ENCODE data around the gene IFNL3.
"Not testable (repeated sequence)": the region's sequence is repeated elsewhere in the genome, so short reads cannot be mapped to it uniquely, and the experiment has no call there.

IFNL3 gene

DNA sequence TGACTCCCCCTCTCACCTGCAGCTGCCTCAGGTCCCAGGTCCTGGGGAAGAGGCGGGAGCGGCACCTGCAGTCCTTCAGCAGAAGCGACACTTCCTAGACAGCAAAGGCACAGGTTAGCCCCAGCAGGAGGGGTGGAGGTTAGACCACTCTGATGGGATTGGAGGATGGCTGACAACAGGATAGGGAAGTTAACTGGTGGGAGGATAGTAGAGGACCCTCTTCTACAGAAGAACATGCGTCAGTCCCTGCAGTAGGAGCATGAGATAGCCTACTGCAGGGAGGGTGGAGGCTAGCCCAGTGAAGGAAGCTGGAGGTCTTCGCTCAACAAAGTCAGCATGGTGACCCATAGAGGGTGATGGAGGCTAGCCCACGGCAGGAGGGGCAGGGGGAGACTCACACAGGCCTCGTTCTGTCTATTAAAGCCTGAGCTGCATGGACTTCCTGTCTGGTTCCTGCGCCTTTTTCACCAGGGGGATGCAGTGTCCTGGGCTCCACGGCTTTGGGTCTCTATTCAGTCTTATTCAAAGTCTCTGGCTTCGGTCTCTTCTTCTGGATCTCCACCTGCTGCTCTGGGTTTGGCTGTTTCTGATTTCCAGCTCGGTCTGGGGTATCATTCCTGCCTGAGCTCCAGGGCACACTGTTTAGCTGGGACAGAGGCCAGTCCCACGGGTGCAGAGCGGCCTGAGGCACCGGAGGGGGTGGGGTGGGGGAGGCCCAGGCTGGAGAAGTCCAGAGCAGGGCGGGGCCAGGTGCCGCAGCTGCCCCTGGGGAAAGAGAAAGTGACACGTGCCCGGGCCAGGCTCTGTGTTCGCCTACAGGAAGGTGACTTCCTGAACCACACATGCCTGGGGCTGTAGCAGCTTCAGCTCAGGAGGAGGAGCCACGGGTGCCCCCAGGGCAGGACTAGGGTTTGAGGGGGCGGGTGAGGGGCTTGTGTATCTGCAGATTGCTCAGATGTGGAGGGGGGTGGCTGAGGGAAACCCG is 7.3 kb downstream of the IFNL3 start:
- H3K36me3 ChIP-seq (ENCODE audit: insufficient read depth, low read length): no peaks in the 10 kb centered on the region
- H3K9me3 ChIP-seq (ENCODE audit: low read length): no peaks in the 10 kb centered on the region
- H3K4me3 ChIP-seq (ENCODE audit: low read depth in 1 of 2, low read length in 2 of 2): no peak overlapping the region
- H3K4me1 ChIP-seq (ENCODE audit: insufficient read depth, low read length): no peaks in the 10 kb centered on the region
- H3K27me3 ChIP-seq (ENCODE audit: control insufficient read depth in 1 of 2, insufficient read depth in 2 of 2, low read length in 2 of 2): peaks cover 0 to 14% of the 10 kb centered on the region in 2 donors
- no peak overlapping the region for H3K27ac ChIP-seq (ENCODE audit: low read depth, low read length)
- no peak overlapping the region for H3K9ac ChIP-seq (ENCODE audit: low read length)

DNA sequence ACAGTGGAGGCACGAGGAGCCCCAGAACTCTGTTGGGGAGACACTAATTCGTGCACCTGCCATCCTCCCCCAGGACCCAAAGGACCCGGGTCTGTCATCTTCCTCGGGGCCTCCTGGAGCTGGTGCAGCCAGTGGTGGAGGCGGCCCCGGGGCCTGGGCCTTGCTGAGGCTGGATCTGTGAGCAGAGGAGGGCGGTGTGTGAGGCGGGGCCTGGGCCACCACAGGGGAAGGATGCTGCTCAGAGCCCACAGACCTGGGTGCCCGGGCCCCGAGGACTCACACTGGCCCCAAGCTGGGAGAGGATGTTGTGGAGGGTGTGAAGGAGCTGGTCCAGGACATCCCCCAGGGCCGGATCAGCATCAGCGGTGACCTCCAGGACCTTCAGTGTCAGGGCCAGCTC is 8.3 kb downstream of the IFNL3 start:
- Histone ChIP-seq H3K4me3 (ENCODE audit: low read depth in 1 of 2, low read length in 2 of 2) (no peak overlapping the region), H3K36me3 (ENCODE audit: insufficient read depth, low read length) (no peaks in the 10 kb centered on the region), H3K27me3 (ENCODE audit: control insufficient read depth in 1 of 2, insufficient read depth in 2 of 2, low read length in 2 of 2) (peaks cover 0 to 14% of the 10 kb centered on the region in 2 donors), H3K9me3 (ENCODE audit: low read length) (no peaks in the 10 kb centered on the region), H3K9ac (ENCODE audit: low read length) (no peak overlapping the region), H3K27ac (ENCODE audit: low read depth, low read length) (no peak overlapping the region), H3K4me1 (ENCODE audit: insufficient read depth, low read length) (no peaks in the 10 kb centered on the region)

DNA sequence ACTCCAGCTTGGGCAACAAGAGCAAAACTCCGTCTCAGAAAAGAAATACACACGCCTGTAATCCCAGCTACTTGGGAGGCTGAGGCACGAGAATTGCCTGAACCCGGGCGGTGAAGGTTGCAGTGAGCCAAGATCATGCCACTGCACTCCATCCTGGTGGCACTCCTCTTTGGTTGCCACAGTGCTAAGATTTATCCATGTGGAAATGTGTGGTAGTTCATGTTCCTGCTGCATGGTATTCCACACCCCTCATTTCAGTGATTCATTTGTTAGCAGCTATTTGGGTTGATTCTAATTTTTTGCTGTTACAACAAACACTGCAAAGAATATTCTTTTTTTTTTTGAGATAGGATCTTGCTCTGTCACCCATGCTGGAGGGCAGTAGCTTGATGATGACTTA is 12.1 kb downstream of the IFNL3 start:
- no peaks in the 10 kb centered on the region for H3K36me3 ChIP-seq (ENCODE audit: insufficient read depth, low read length)
- H3K4me3 ChIP-seq (ENCODE audit: low read depth in 1 of 2, low read length in 2 of 2): no peak overlapping the region
- H3K9ac ChIP-seq (ENCODE audit: low read length): no peak overlapping the region
- H3K4me1 ChIP-seq (ENCODE audit: insufficient read depth, low read length): no peaks in the 10 kb centered on the region
- H3K27ac ChIP-seq (ENCODE audit: low read depth, low read length): no peak overlapping the region
- no peaks in the 10 kb centered on the region for H3K9me3 ChIP-seq (ENCODE audit: low read length)
- H3K27me3 ChIP-seq (ENCODE audit: control insufficient read depth in 1 of 2, insufficient read depth in 2 of 2, low read length in 2 of 2): peaks cover 0 to 14% of the 10 kb centered on the region in 2 donors

DNA sequence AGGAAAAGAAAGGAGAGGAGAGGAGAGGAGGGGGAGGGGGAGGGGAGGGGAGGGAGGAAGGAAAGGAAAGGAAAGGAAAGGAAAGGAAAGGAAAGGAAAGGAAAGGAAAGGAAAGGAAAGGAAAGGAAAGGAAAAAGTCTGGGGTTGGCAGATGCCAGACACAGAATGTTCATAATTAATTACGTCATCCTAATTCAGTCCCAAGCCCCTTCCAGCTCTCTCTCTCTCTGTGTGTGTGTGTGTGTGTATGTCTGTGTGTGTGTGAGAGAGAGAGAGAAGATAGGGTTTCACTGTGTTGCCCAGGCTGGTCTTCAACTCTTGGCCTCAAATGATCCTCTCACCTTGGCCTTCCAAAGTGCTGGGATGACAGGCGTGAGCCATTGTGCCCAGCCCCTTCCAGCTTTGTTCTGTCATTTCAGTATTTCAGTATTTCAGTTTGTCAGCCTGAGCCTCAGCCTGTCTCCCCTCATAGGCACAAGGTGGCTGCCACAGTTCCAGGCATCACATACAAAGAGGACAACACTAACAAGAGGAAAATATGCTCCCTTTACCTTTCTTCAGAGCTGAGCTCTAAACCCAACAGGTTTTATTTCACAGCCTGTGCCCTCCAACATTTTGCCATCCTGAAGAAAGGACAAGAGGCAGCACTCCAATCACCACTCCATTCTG is 14.6 kb downstream of the IFNL3 start:
- H3K27me3 ChIP-seq (ENCODE audit: control insufficient read depth in 1 of 2, insufficient read depth in 2 of 2, low read length in 2 of 2): no peaks in the 10 kb centered on the region
- H3K9me3 ChIP-seq (ENCODE audit: low read length): no peaks in the 10 kb centered on the region
- no peak overlapping the region for H3K27ac ChIP-seq (ENCODE audit: low read depth, low read length)
- H3K4me3 ChIP-seq (ENCODE audit: low read depth in 1 of 2, low read length in 2 of 2): no peak overlapping the region
- no peaks in the 10 kb centered on the region for H3K4me1 ChIP-seq (ENCODE audit: insufficient read depth, low read length)
- H3K36me3 ChIP-seq (ENCODE audit: insufficient read depth, low read length): no peaks in the 10 kb centered on the region
- no peak overlapping the region for H3K9ac ChIP-seq (ENCODE audit: low read length)

DNA sequence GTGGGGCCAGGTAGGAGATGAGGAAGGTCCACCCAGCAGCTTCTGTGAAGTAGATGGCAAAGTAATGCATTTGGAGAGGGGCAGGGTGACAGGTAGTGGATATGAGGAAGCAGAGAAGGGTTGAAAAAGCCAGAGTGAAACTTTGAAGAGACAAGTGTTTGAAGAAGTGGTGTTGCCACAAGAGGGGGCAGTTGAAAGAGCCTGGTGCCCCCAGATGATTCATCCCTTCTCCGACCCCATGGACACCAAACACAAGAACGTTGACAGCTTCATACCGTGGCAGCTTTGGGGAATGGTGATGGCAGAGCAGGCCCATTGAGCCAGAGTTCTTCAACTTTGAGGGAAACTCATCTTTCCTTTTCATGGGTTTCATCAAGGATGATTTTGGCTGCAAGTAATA is 19.9 kb downstream of the IFNL3 start:
- Histone ChIP-seq H3K27ac (ENCODE audit: low read depth, low read length) (no peak overlapping the region), H3K9me3 (ENCODE audit: low read length) (no peaks in the 10 kb centered on the region), H3K36me3 (ENCODE audit: insufficient read depth, low read length) (no peaks in the 10 kb centered on the region), H3K9ac (ENCODE audit: low read length) (no peak overlapping the region), H3K4me3 (ENCODE audit: low read depth in 1 of 2, low read length in 2 of 2) (no peak overlapping the region), H3K27me3 (ENCODE audit: control insufficient read depth in 1 of 2, insufficient read depth in 2 of 2, low read length in 2 of 2) (peaks cover 0 to 16% of the 10 kb centered on the region in 2 donors), H3K4me1 (ENCODE audit: insufficient read depth, low read length) (no peaks in the 10 kb centered on the region)

DNA sequence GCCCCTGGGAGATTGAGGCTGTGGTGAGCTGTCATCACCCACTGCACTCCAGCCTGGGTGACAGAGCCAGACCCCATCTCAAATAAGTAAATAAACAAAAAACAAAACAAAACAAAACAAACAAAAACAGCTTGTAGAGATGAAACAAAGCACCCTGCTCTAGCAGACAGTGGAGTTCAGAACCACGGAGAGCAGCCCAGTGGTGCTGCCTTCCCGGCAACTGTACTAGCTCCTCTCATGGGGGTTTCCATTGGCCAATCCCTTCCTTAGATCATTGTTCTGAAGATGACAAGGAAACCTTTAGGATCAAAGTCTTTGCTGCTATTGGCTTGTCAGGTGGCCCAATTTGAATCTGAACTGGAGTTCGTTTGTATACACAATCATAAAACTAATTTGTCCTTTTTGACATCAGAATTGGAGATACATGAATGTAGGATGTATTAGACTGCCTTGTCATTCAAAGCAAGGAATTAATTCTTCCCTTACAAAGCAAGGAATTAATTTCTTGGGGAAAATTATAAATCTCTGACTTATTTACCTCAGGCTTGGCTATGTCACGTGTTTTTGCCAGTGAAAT is 21.0 kb downstream of the IFNL3 start:
- Histone ChIP-seq H3K9me3 (ENCODE audit: low read length) (no peaks in the 10 kb centered on the region), H3K27me3 (ENCODE audit: control insufficient read depth in 1 of 2, insufficient read depth in 2 of 2, low read length in 2 of 2) (peaks cover 0 to 16% of the 10 kb centered on the region in 2 donors), H3K4me3 (ENCODE audit: low read depth in 1 of 2, low read length in 2 of 2) (no peak overlapping the region)

DNA sequence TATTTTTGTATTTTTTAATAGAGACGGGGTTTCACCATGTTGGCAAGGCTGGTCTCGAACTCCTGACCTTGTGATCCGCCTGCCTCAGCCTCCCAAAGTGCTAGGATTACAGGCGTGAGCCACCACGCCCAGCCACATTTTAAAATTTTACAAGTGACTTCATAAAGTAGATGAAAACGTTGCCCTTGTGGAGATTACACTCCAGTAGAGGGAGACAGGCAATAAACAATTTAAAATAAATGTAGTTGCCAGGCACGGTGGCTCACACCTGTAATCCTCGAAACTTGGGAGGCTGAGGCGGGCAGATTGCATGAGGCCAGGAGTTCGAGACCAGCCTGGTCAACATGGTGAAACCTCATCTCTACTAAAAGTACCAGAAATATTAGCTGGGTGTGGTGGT is 25.7 kb downstream of the IFNL3 start:
- H3K36me3 ChIP-seq (ENCODE audit: insufficient read depth, low read length); H3K9me3 ChIP-seq (ENCODE audit: low read length); H3K27me3 ChIP-seq (ENCODE audit: control insufficient read depth in 1 of 2, insufficient read depth in 2 of 2, low read length in 2 of 2); H3K4me3 ChIP-seq (ENCODE audit: low read depth in 1 of 2, low read length in 2 of 2); H3K9ac ChIP-seq (ENCODE audit: low read length); H3K4me1 ChIP-seq (ENCODE audit: insufficient read depth, low read length); H3K27ac ChIP-seq (ENCODE audit: low read depth, low read length): not testable (repeated sequence)

More for the DNA sequence above, 21.0 kb downstream of the IFNL3 start:
- no peaks in the 10 kb centered on the region for H3K4me1 ChIP-seq (ENCODE audit: insufficient read depth, low read length)
- no peak overlapping the region for H3K9ac ChIP-seq (ENCODE audit: low read length)
- no peak overlapping the region for H3K27ac ChIP-seq (ENCODE audit: low read depth, low read length)
- no peaks in the 10 kb centered on the region for H3K36me3 ChIP-seq (ENCODE audit: insufficient read depth, low read length)

DNA sequence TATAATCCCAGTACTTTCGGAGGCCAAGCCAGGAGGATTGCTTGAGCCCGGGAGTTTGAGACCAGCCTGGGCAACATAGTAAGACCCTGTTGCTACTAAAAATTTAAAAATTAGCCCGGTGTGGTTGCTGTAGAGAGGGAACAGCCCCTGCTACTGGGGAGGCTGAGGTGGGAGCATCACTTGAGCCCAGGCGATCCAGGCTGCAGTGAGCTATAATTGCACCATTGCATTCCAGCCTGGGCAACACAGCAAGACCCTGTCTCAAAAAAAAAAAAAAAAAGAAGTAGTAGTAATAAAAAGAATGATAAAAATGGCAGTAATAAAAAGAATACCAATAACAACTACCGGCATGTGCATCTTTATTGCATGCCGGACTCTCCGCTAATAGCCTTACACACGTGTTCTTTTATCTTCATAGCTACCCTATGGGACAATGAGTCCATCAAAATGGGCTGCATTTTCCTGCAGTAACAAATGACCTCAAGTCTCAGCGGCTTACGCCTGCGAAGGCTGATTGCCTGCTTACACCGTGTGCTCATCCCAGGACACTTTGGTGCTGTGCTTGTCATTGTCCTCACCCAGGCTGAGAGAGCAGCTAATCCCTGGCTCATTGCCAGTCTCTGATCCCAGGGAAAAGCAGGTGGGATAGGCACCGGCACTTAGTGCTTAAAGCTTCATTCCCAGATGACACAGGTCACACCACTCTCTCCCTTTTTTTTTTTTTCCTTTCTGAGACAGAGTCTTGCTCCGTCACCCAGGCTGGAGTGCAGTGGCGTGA is 26.4 kb downstream of the IFNL3 start:
- Histone ChIP-seq H3K27me3 (ENCODE audit: control insufficient read depth in 1 of 2, insufficient read depth in 2 of 2, low read length in 2 of 2) (peaks cover 0 to 4% of the 10 kb centered on the region in 2 donors), H3K27ac (ENCODE audit: low read depth, low read length) (no peak overlapping the region), H3K9me3 (ENCODE audit: low read length) (no peaks in the 10 kb centered on the region), H3K4me3 (ENCODE audit: low read depth in 1 of 2, low read length in 2 of 2) (no peak overlapping the region), H3K4me1 (ENCODE audit: insufficient read depth, low read length) (no peaks in the 10 kb centered on the region), H3K36me3 (ENCODE audit: insufficient read depth, low read length) (no peaks in the 10 kb centered on the region), H3K9ac (ENCODE audit: low read length) (no peak overlapping the region)

DNA sequence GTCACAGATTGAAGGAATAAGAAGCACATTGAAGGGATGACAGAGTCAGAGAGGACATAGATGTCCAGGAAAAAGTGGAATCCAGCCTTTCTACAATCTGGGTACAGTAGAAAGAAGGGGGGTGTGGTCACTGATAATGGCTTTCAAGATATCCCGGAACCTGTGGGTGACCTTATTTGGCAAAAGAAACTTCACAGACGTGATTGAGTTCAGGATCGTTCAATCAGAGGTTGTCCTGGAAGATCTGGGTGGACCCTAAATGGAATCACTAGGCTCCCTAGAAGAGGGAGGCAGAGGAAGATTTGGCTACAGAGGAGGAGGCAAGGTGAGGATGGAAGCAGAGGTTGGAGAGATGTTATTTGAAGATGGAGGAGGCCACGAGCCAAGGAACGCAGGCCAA is 27.7 kb downstream of the IFNL3 start:
- H3K4me3 ChIP-seq (ENCODE audit: low read depth in 1 of 2, low read length in 2 of 2): no peak overlapping the region
- H3K27ac ChIP-seq (ENCODE audit: low read depth, low read length): no peak overlapping the region
- no peaks in the 10 kb centered on the region for H3K36me3 ChIP-seq (ENCODE audit: insufficient read depth, low read length)
- H3K9me3 ChIP-seq (ENCODE audit: low read length): no peaks in the 10 kb centered on the region
- H3K4me1 ChIP-seq (ENCODE audit: insufficient read depth, low read length): no peaks in the 10 kb centered on the region
- H3K9ac ChIP-seq (ENCODE audit: low read length): no peak overlapping the region
- H3K27me3 ChIP-seq (ENCODE audit: control insufficient read depth in 1 of 2, insufficient read depth in 2 of 2, low read length in 2 of 2): peaks cover 0 to 4% of the 10 kb centered on the region in 2 donors

DNA sequence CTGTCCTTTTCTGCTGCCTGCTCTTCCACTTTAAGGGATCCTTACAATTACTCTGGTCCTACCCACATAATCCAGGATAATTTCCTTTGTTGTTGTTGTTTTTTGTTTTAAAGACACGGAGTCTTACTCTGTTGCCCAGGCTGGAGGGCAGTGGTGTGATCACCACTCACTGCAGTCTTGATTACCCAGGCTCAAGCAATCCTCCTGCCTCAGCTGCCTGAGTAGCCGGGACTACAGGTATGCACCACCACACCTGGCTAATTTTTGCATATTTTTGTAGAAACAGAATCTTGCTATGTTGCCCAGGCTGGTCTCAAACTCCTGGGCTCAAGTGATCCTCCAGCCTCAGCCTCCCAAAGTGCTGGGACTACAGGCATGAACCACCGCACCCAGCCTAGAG is 29.5 kb downstream of the IFNL3 start:
- not testable (repeated sequence) for H3K36me3 ChIP-seq (ENCODE audit: insufficient read depth, low read length); H3K27ac ChIP-seq (ENCODE audit: low read depth, low read length); H3K4me3 ChIP-seq (ENCODE audit: low read depth in 1 of 2, low read length in 2 of 2); H3K27me3 ChIP-seq (ENCODE audit: control insufficient read depth in 1 of 2, insufficient read depth in 2 of 2, low read length in 2 of 2); H3K9me3 ChIP-seq (ENCODE audit: low read length); H3K4me1 ChIP-seq (ENCODE audit: insufficient read depth, low read length); H3K9ac ChIP-seq (ENCODE audit: low read length)

DNA sequence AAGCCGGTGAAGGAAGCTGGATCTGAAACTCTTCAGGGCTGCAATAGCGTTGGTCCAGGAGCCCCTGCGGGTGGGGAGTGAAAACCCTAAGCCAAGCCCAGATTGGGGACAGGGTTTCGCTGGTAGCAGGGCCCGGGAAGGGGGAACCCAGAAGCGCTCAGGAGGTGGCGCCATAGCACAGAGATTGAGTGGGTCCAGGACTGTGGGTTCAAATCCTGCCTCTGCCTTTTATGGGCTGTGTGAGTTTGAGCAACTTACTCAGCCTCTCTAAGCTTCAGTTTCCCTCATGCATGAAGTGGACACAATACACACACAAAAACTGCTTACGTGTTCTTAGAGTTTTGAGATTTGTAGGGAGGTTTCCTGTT is 32.4 kb downstream of the IFNL3 start:
- Histone ChIP-seq H3K4me1 (ENCODE audit: insufficient read depth, low read length) (no peaks in the 10 kb centered on the region), H3K4me3 (ENCODE audit: low read depth in 1 of 2, low read length in 2 of 2) (no peak overlapping the region), H3K9ac (ENCODE audit: low read length) (no peak overlapping the region), H3K36me3 (ENCODE audit: insufficient read depth, low read length) (no peaks in the 10 kb centered on the region), H3K27ac (ENCODE audit: low read depth, low read length) (no peak overlapping the region), H3K27me3 (ENCODE audit: control insufficient read depth in 1 of 2, insufficient read depth in 2 of 2, low read length in 2 of 2) (no peaks in the 10 kb centered on the region), H3K9me3 (ENCODE audit: low read length) (no peaks in the 10 kb centered on the region)

Data from muscle layer of colon (tissue), 2 donors.